GM12891 (cell line): ENCODE data around the gene EPB41L1.

Experiments
- DNase-seq: peaks from one replicate; pipeline ENCODE4 v3.0.0; 2011; ENCODE audit warnings: low spot score; ENCODE audit not compliant: insufficient read length
- FAIRE-seq: peaks from 2 replicates; lab custom pipeline; 2011; peaks lifted over from hg19 to GRCh38; lab: Jason Lieb, UNC
- PAX5 ChIP-seq: IDR thresholded peaks from 2 replicates; pipeline ENCODE4 v1.6.1; 2011; ENCODE audit warnings: low read length, moderate library complexity, mild to moderate bottlenecking; ENCODE audit not compliant: insufficient read depth, severe bottlenecking
- POLR2A ChIP-seq: IDR thresholded peaks from 2 replicates; pipeline ENCODE4 v1.6.1; 2011; ENCODE audit warnings: low read depth, low read length, control low read depth
- POLR2AphosphoS5 ChIP-seq: IDR thresholded peaks from 2 replicates; pipeline ENCODE4 v1.6.1; 2011; ENCODE audit warnings: low read depth, low read length, control low read depth
- POU2F2 ChIP-seq: IDR thresholded peaks from 2 replicates; pipeline ENCODE4 v1.6.1; 2011; ENCODE audit warnings: low read depth, mild to moderate bottlenecking, control low read depth, low read length, moderate library complexity
- SPI1 ChIP-seq: IDR thresholded peaks from 2 replicates; pipeline ENCODE4 v1.6.1; 2011; ENCODE audit warnings: low read depth, low read length, control low read depth
- TAF1 ChIP-seq: IDR thresholded peaks from 2 replicates; pipeline ENCODE4 v1.6.1; 2011; ENCODE audit warnings: low read depth, low read length, control low read depth

The EPB41L1 gene

GRCh38 chr20:36246401-36246800 is 91.9 kb downstream of the EPB41L1 start:
- TF ChIP-seq POLR2A = no peak
- no peak for TF ChIP-seq SPI1
- TF ChIP-seq PAX5 = no peak
- no peak for TF ChIP-seq POLR2AphosphoS5
- TF ChIP-seq TAF1 = no peak
- no peak for TF ChIP-seq POU2F2
- DNase-seq (no peak), FAIRE-seq (no peak)

DNA sequence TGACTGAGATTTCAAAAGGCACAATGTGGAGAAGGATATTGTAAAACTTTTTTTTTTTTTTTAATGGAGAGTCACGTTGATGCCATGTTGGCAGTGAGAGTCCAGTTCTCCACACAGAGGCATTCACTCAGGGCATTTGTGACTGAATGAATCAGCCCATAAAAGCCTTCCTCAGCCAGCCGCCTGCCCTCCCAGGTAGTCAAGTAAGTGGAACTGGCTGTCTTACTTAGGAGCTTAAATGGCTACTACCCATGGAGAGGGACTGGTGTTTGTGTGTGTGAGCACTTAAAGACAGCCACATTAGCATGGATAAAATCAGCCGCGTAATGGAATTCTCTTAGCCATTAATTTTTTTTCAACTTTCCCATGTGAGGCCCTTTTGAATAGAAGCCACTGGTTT is 94.3 kb downstream of the EPB41L1 start:
- TF ChIP-seq POLR2AphosphoS5 (no peak), TAF1 (no peak), POLR2A (no peak), POU2F2 (no peak), PAX5 (no peak), SPI1 (no peak)
- FAIRE-seq = no peak
- DNase-seq = no peak

- no peak for TF ChIP-seq POU2F2
- TF ChIP-seq PAX5 = no peak
- no peak for TF ChIP-seq POLR2AphosphoS5
- TF ChIP-seq SPI1 = no peak
- TF ChIP-seq TAF1 = no peak
- no peak for TF ChIP-seq POLR2A
- FAIRE-seq (no peak), DNase-seq (no peak)
Observed at GRCh38 chr20:36249450-36249849, 94.9 kb downstream of the EPB41L1 start.

- DNase-seq (no peak), FAIRE-seq (no peak)
- no peak for TF ChIP-seq POLR2AphosphoS5
- no peak for TF ChIP-seq SPI1
- TF ChIP-seq TAF1 = no peak
- TF ChIP-seq POLR2A = no peak
- TF ChIP-seq PAX5 = no peak
- no peak for TF ChIP-seq POU2F2
Observed at GRCh38 chr20:36251426-36251825, 96.9 kb downstream of the EPB41L1 start.

GRCh38 chr20:36252511-36252910 is 98.0 kb downstream of the EPB41L1 start:
- FAIRE-seq (no peak), DNase-seq (no peak)
- TF ChIP-seq TAF1 (no peak), POU2F2 (no peak), SPI1 (no peak), POLR2AphosphoS5 (no peak), PAX5 (no peak)

- no peak for TF ChIP-seq PAX5
- TF ChIP-seq POU2F2 = no peak
- no peak for TF ChIP-seq SPI1
- TF ChIP-seq TAF1 = no peak
- no peak for TF ChIP-seq POLR2AphosphoS5
- no peak for TF ChIP-seq POLR2A
- no peak for DNase-seq
- FAIRE-seq = no peak
Observed at GRCh38 chr20:36253036-36253435, 98.5 kb downstream of the EPB41L1 start.

DNA sequence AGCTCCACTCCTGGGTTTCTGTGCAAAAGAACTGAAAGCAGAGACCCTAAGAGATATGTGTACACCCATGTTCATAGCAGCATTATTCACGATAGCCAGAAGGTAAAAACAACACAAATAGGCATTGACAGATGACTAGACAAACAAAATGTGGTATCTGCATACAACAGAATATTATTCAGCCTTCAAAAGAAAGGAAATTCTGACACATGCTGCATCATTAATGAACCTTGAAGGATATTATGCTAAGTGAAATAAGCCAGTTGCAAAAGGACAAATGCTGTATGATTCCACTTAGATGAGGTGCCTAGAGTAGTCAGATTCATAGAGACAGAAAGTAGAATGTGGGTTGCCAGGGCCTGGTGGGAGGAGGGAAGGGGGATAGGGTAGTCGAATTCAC is 99.5 kb downstream of the EPB41L1 start:
- no peak for FAIRE-seq
- no peak for DNase-seq
- TF ChIP-seq POLR2AphosphoS5 (no peak), SPI1 (no peak), POU2F2 (no peak), POLR2A (no peak)

DNA sequence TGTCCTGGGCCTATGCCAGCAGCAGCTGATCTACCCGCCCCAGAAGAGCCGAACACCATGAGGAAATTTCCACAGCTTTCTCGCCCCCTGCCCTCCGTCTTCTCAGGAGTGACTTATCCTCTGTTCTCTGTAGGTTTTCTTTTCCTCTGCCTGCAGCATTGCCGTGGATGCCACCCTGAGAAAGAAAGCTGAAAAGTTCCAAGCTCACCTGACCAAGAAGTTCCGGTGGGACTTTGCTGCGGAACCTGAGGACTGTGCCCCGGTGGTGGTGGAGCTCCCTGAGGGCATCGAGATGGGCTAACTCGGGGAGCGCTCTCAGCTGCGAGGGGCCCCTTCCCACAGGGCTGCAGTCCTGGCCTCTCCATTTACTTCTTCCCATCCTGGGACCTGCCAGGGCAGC is 100.9 kb downstream of the EPB41L1 start:
- FAIRE-seq (no peak), DNase-seq (no peak)
- no peak for TF ChIP-seq POLR2A
- no peak for TF ChIP-seq PAX5
- TF ChIP-seq TAF1 = no peak
- no peak for TF ChIP-seq POU2F2
- no peak for TF ChIP-seq POLR2AphosphoS5
- TF ChIP-seq SPI1 = no peak

- no peak for DNase-seq
- no peak for FAIRE-seq
- TF ChIP-seq POLR2AphosphoS5 (no peak), TAF1 (no peak), POU2F2 (no peak), SPI1 (no peak), POLR2A (no peak), PAX5 (no peak)
Observed at GRCh38 chr20:36259177-36260061, 104.9 kb downstream of the EPB41L1 start.

DNA sequence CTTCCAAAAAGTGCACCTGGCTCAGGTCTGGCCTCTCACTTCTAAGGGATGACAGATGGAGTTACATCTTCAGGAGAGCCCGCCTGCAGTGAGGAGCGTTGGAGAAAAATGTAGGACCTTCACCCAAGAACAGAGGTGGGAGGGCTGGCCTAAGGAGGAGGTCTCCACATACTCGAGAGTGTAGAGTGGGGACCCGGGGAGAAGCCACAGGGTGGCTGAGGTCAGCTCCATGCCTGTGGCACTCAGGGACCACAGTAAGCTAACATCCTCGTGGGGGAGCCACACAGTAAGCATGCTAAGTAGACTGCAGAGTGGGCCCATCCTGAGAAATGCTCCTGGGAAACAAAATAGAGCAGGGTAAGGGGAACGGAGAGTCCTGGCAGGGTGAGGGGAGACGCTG is 105.8 kb downstream of the EPB41L1 start:
- no peak for FAIRE-seq
- no peak for DNase-seq
- no peak for TF ChIP-seq TAF1
- no peak for TF ChIP-seq SPI1
- TF ChIP-seq POU2F2 = no peak
- TF ChIP-seq POLR2AphosphoS5 = no peak
- TF ChIP-seq POLR2A = no peak
- TF ChIP-seq PAX5 = no peak
